Measurements from ENCODE around the gene DPRX.
"Not testable (repeated sequence)": the region's sequence is repeated elsewhere in the genome, so short reads cannot be mapped to it uniquely, and the experiment has no call there.

Gene DPRX

DNA sequence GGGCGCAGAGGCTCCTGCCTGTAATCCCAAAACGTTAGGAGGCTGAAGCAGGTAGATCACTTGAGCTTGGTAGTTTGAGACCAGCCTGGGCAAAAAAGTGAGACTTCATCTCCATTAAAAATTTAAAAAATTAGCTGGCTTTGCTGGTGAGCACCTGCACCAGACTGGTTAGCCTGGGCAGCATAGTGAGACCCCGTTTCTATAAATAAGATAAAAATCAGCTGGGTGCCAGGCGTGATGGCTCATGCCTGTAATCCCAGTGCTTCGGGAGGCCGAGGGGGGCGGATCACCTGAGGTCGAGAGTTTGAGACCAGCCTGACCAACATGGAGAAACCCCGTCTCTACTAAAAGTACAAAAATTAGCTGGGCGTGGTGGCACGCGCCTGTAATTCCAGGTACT lies 32.4 kb downstream of the DPRX start:
- TF ChIP-seq GABPA (IDR thresholded peaks at IDR 0.05; ENCODE audit: low read depth) (no peak), SPI1 (IDR thresholded peaks at IDR 0.05; ENCODE audit: borderline replicate concordance, low read depth) (no peak), POLR2AphosphoS5 (IDR thresholded peaks at IDR 0.05; ENCODE audit: low read depth) (no peak)
- TF ChIP-seq, protein P1, sequence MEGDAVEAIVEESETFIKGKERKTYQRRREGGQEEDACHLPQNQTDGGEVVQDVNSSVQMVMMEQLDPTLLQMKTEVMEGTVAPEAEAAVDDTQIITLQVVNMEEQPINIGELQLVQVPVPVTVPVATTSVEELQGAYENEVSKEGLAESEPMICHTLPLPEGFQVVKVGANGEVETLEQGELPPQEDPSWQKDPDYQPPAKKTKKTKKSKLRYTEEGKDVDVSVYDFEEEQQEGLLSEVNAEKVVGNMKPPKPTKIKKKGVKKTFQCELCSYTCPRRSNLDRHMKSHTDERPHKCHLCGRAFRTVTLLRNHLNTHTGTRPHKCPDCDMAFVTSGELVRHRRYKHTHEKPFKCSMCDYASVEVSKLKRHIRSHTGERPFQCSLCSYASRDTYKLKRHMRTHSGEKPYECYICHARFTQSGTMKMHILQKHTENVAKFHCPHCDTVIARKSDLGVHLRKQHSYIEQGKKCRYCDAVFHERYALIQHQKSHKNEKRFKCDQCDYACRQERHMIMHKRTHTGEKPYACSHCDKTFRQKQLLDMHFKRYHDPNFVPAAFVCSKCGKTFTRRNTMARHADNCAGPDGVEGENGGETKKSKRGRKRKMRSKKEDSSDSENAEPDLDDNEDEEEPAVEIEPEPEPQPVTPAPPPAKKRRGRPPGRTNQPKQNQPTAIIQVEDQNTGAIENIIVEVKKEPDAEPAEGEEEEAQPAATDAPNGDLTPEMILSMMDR (IDR thresholded peaks at IDR 0.05; ENCODE audit: insufficient read depth, low read length) = no peak
- TF ChIP-seq, protein P2, sequence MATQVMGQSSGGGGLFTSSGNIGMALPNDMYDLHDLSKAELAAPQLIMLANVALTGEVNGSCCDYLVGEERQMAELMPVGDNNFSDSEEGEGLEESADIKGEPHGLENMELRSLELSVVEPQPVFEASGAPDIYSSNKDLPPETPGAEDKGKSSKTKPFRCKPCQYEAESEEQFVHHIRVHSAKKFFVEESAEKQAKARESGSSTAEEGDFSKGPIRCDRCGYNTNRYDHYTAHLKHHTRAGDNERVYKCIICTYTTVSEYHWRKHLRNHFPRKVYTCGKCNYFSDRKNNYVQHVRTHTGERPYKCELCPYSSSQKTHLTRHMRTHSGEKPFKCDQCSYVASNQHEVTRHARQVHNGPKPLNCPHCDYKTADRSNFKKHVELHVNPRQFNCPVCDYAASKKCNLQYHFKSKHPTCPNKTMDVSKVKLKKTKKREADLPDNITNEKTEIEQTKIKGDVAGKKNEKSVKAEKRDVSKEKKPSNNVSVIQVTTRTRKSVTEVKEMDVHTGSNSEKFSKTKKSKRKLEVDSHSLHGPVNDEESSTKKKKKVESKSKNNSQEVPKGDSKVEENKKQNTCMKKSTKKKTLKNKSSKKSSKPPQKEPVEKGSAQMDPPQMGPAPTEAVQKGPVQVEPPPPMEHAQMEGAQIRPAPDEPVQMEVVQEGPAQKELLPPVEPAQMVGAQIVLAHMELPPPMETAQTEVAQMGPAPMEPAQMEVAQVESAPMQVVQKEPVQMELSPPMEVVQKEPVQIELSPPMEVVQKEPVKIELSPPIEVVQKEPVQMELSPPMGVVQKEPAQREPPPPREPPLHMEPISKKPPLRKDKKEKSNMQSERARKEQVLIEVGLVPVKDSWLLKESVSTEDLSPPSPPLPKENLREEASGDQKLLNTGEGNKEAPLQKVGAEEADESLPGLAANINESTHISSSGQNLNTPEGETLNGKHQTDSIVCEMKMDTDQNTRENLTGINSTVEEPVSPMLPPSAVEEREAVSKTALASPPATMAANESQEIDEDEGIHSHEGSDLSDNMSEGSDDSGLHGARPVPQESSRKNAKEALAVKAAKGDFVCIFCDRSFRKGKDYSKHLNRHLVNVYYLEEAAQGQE (IDR thresholded peaks at IDR 0.05; ENCODE audit: insufficient replicate concordance, low read depth) = no peak
- no peak for DNase-seq (ENCODE audit: low read depth in 1 of 2, low spot score in 1 of 2)
- no peak overlapping the region for H3K27ac ChIP-seq (replicated peaks)
- H3K27me3 ChIP-seq (ENCODE audit: insufficient read depth, poor library complexity, severe bottlenecking) = no peaks in the 10 kb centered on the region
- no peak overlapping the region for H3K4me3 ChIP-seq (replicated peaks; ENCODE audit: insufficient read depth, low read length)

DNA sequence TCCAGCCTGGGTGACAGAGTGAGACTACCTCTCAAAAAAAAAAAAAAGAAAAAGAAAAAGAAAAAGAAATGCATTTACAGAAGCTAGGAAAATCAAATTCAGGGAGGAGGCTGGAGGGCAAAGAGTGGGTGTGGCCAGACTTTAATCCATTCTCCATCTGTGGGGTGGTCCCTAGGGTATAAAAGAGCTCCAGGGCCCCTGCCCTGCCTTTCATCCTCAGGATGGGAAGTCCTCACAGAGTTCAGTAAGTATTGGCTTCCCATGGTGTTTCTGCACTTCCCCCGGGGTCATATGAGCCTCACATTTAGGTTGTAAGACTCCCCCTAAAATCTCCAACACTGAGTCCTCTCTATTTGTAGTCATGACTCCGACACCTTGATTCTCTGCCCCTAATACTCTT lies 33.0 kb downstream of the DPRX start:
- Histone ChIP-seq H3K4me3 (replicated peaks; ENCODE audit: insufficient read depth, low read length) (no peak overlapping the region), H3K27me3 (ENCODE audit: insufficient read depth, poor library complexity, severe bottlenecking) (no peaks in the 10 kb centered on the region), H3K27ac (replicated peaks) (no peak overlapping the region)
- TF ChIP-seq, protein P1 (IDR thresholded peaks at IDR 0.05; ENCODE audit: insufficient read depth, low read length) = no peak
- TF ChIP-seq SPI1 (IDR thresholded peaks at IDR 0.05; ENCODE audit: borderline replicate concordance, low read depth) = no peak
- no peak for TF ChIP-seq POLR2AphosphoS5 (IDR thresholded peaks at IDR 0.05; ENCODE audit: low read depth)
- TF ChIP-seq GABPA (IDR thresholded peaks at IDR 0.05; ENCODE audit: low read depth) = no peak
- TF ChIP-seq, protein P2 (IDR thresholded peaks at IDR 0.05; ENCODE audit: insufficient replicate concordance, low read depth) = no peak
- DNase-seq (ENCODE audit: low read depth in 1 of 2, low spot score in 1 of 2) = no peak

DNA sequence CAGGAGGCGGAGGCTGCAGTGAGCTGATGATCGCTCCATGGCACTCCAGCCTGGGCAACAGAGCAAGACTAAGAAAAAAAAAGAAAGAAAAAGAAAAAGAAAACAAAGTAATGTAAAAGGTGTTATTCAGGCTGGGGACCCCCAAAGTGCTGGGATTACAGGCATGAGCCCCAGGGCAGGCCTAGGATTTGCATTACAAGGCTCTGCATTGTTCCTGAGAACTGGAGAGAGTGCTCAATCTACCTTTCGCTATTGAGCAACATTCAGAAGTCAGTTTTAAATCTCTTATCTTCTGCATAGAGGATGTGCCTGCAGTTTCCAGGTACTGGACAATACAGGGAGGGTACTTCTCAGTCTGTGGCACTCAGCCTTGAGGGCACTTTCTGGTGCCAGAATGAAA lies 34.5 kb downstream of the DPRX start:
- not testable (repeated sequence) for DNase-seq (ENCODE audit: low read depth in 1 of 2, low spot score in 1 of 2); H3K4me3 ChIP-seq (replicated peaks; ENCODE audit: insufficient read depth, low read length); H3K27ac ChIP-seq (replicated peaks); H3K27me3 ChIP-seq (ENCODE audit: insufficient read depth, poor library complexity, severe bottlenecking)

DNA sequence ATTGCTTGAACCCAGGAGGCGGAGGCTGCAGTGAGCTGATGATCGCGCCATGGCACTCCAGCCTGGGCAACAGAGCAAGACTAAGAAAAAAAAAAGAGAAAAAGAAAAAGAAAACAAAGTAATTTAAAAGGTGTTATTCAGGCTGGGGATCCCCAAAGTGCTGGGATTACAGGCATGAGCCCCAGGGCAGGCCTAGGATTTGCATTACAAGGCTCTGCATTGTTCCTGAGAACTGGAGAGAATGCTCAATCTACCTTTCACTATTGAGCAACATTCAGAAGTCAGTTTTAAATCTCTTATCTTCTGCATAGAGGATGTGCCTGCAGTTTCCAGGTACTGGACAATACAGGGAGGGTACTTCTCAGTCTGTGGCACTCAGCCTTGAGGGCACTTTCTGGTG lies 37.0 kb downstream of the DPRX start:
- DNase-seq (ENCODE audit: low read depth in 1 of 2, low spot score in 1 of 2); H3K4me3 ChIP-seq (replicated peaks; ENCODE audit: insufficient read depth, low read length); H3K27me3 ChIP-seq (ENCODE audit: insufficient read depth, poor library complexity, severe bottlenecking); H3K27ac ChIP-seq (replicated peaks): not testable (repeated sequence)

DNA sequence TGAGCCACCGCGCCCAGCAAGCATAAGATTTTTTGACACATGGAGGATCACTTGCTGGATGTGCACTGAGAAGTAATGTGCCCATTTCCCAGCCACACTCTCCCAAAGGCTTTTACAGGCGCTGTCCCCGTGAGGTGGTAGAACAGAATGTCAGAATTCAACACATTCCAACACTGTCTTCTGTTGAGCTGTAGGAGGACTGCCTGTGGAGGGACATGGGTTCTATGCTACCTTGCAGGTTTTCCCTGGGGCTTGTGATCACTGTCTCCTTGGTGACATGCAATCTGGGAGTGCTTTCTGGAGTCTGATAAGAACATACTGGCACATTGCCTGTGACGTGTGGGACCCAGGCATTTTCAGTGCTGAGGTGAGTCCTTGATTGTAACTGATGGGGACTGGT lies 38.5 kb downstream of the DPRX start:
- Histone ChIP-seq H3K27me3 (ENCODE audit: insufficient read depth, poor library complexity, severe bottlenecking) (no peaks in the 10 kb centered on the region), H3K4me3 (replicated peaks; ENCODE audit: insufficient read depth, low read length) (no peak overlapping the region), H3K27ac (replicated peaks) (no peak overlapping the region)
- DNase-seq (ENCODE audit: low read depth in 1 of 2, low spot score in 1 of 2) = no peak
- TF ChIP-seq, protein P1 (IDR thresholded peaks at IDR 0.05; ENCODE audit: insufficient read depth, low read length) = no peak
- no peak for TF ChIP-seq POLR2AphosphoS5 (IDR thresholded peaks at IDR 0.05; ENCODE audit: low read depth)
- no peak for TF ChIP-seq SPI1 (IDR thresholded peaks at IDR 0.05; ENCODE audit: borderline replicate concordance, low read depth)
- no peak for TF ChIP-seq GABPA (IDR thresholded peaks at IDR 0.05; ENCODE audit: low read depth)
- TF ChIP-seq, protein P2 (IDR thresholded peaks at IDR 0.05; ENCODE audit: insufficient replicate concordance, low read depth) = no peak
